GM19452 (cell line): Measurements from ENCODE around the gene MCM10.
"Not testable (repeated sequence)": the region's sequence is repeated elsewhere in the genome, so short reads cannot be mapped to it uniquely, and the experiment has no call there.

Source experiments
- ATAC-seq: cut with Tn5 transposase; IDR thresholded peaks from one replicate; pipeline ENCODE4 v1.9.1; 2021; ENCODE audit not compliant: unreplicated experiment

The MCM10 gene

DNA sequence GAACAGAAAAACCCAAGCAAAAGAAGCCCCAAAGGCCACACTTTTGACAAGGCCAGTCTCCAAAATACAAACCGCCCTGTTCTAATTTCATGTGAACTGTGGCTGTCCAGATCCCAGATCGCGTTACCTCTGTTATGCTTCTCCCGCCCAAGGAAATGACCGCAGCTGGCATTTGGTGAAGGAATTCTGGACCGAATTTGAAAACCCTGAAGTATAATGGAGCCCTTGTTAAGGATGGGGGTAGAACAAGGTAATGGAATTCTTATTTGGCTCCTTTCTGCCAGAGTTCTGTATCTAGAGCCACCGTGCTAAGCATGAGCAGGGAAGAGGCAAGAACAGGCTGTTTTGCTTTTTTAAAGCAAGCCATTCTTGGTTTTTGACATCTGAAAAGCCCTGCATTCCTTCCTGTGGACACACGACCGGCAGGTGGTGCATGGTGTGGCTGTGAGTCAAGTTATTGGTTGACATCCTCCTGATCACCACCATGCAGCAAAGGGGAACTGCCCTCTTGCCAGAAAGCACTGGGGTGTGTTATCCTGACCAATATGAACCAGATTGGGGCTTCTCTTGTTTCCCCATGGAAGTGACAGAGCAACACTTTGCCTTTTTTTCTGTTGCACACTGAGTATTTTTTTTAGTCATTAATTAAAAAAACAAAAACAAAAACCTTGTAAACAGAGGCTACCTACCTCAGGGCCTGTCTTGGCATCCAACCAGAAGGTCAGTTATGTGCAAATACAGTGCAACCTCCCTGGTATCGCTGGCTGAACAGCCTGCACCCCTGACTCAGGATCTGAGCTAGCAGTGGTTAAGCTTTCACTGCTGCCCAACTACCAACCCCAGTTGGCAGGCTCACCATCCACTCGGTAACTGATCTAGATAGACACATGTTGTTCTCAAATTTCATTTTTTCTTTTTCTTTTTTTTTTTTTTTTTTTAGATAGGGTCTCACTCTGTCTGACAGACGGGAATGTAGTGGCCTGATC lies 58.6 kb downstream of the MCM10 start:
- no peak for ATAC-seq

DNA sequence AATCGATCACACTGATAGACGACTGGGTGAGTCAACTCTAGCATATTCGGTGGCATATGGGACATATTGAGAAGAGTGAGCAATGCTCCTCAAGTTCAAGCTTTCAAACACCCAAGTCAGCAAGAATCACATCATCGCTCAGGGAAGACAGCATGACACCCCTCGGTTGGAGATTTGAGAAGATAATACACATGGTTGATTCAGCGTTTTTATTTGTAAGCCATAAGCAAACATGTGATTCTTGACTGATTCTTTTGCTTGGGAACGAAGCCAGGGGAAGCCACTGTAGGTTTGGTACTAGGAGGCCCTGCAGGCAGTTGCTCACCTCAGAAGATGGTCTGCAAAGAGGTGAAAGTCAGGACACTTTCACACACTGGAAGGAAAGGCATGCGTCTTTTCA lies 60.2 kb downstream of the MCM10 start:
- no peak for ATAC-seq

DNA sequence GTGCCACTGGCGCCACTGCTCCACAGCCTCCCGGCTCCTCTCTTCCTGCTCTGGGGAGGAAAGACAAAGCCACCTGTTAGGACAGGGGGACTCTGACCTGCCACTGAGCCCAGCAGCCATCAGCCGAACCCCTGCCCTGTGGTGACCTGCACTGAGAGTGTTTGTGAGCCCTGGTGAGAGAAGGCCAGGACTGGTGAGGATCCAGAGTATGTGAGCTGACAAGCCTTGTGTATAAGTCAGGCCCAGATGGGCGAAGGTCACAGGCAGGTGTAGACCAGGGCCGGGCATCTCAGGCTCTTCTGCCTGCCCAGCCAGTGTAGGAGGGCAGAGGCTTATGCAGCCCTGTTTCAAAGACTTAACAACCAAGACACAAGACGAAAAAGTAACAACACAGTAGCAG lies 60.8 kb downstream of the MCM10 start:
- ATAC-seq = no peak

DNA sequence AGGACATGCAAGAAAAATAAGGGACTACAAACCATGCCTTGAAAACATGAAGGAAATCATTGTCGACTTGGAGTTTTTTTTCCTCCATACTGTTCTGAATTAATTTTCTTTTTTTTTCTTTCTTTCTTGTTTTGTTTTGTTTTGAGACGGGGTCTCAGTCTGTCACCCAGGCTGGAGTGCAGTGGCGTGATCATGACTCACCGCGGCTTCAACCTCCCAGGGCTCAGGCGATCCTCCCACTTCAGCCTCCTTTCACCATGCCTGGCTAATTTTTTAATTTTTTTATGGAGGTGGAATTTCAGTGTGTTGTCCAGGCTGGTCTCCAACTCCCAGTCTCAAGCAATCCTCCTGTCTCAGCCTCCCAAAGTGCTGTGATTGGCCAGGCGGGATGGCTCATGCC lies 61.2 kb downstream of the MCM10 start:
- ATAC-seq = no peak

DNA sequence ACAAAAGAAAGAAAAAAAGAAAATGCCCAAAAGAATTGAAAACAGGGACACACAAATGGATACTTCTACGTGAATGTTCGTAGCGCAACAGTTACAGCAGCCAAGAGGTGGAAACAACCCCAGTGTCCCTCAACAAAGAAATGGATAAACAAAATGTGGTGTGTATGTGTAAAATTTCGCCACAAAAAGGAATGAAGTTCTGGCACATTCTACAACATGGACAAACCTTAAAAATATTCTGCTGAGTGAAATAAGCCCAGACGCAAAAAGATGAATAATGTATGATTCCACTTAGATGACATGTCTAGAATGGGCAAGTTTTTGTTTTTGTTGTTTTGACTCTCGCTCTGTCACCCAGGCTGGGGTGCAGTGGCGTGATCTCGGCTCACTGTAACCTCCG lies 61.9 kb downstream of the MCM10 start:
- ATAC-seq = no peak

DNA sequence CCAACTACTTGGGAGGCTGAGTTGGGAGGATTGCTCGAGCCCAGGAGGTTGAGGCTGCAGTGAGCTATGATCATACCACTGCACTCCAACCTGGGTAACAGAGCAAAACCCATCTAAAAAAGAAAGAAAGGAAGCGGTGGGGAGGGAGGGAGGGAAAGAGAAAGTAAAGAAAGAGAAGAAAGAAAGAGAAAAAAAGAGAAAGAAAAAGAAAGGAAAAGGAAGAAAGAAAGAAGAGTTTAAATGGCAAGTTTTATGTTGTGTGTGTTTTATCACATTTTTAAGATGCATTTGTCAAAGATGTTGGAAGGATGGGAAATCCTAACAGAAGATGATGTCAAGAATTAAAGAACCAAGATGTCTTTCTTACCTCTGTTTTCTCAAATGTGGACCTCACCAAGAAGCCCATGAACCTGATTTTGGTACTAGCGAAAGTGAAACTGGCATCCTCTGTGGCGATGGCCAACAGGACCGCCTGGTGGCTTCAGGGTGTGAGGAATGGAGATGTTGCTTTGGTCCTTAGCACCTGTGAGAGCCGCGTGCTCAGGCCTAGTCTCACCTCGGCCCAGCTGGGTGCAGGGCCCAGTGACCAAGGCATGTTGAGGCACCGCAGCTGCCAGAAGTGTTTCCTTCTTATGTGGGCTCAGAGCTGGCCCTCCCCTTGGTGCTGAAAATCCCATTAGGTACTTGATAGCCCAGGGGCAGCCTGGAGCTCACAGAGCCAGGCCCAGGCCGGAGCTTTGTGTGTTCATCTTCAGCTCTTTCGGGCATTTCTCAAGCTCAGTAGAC lies 63.0 kb downstream of the MCM10 start:
- ATAC-seq = no peak

DNA sequence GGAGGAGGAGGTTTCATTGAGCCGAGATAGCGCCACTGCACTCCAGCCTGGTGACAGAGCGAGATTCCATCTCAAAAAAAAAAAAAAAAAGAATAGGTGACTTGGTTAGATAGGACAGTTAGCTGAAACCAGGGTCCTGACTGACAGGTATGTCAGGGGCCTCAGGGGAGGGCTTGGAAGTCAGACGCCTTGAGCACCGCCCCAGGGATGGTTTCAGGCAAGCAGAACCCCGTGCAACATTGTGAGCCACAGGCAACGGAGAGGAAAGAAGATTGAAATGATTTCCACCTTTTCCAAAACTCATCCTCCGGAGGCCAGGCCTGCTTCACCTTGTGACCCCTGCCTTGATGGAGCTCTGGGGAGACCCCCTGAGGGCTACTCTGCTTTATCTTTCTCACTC lies 64.2 kb downstream of the MCM10 start:
- no peak for ATAC-seq

DNA sequence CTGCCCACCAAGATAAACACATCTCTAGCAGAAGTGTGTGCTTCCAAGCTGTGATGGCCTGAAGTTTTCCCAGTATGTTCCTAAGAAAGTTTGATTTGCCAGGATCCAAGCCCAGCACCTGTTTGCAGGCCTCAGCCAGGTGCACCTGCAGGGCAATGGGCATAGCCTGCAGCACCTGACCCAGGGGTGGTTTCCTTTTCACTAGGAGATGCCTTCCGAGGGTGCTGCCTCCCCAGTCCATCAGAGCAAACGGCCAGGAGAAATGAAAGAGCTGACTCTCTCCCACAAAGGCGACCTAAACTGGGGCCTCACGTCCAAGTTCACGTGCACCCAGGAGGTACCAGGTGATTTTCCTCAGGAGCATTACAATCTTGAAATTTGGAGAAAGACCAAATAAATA lies 65.7 kb downstream of the MCM10 start:
- ATAC-seq = no peak

DNA sequence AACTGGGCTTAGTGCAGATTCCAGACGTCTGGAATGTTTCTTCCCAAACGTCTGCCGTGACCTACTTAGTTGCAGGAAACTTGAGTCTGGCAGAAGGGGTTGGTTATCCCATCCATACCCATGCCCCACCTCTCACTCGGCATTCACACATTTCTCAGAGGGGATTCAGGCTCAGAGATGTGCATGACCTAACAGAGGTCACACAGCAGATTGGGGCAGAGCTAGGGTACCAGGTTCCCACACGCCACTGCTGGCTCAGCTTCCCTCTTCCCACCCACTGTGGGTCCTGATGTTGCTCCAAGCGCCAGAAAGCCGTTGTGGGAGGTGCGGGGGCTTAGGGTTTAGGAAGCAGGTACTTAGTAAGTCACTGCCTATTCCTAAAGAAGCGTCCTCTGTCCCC lies 69.8 kb downstream of the MCM10 start:
- no peak for ATAC-seq

DNA sequence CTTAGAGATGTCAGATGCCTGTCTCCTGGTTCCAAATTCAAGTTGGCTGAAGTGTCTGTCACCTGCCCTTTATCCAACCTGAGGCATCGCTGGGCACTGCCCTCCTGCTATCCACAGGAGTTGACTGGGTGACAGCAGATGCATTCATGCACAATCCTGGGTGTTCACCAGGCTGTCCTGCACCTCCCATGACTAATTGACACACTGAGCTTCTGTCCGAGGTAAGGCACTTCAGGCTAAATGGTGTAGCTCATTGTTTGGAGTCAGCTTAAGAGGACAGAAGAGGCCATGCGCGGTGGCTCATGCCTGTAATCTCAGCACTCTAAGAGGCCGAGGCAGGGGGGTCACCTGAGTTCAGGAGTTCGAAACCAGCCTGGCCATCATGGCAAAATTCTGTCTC lies 70.5 kb downstream of the MCM10 start:
- ATAC-seq = no peak

DNA sequence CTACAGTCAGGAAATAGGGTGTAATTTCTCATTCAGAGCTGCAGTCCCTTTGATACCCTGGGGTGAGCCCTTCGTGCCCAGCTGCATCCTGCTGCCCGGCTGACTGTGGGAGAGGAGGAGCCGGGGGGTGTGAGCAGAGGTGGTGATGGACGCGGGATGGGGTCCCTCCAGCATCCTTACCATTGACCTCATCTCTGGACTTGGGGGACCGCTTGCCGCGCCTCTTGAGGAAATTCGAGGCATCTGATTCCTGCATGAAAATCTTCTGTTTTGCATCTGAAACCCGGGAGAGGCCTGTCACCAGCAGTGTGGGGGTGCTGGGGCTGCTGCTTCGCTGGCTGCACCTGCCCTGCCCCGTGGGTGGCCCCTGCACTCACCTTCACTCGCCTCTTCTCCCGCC lies 72.0 kb downstream of the MCM10 start:
- ATAC-seq = no peak

DNA sequence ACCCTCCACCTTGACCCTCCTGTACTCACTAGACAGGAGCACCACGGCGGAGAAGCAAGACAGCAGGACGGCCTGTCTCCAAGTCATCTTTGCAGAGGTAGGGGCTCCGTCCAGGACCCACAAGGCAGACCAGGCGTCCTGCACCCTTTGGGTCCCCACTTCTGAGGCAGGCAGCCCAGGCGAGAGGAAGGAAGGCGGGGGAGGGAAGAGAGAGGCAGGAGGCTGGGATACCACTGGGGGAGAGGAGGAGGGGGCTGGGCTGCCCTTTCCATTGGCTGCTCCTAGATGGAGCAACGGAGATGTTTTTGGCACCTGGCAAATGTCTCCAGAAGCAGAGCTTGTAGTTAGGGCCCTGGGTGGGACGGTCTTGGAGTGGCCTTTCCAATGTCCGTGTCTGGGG lies 72.8 kb downstream of the MCM10 start, which contains the start of gene UCMA:
Gene UCMA, minus strand, starts transcription at position 203 of the 400 bp plus-strand sequence. Its CDS starts 116 bp downstream, at position 87.
- ATAC-seq = no peak

DNA sequence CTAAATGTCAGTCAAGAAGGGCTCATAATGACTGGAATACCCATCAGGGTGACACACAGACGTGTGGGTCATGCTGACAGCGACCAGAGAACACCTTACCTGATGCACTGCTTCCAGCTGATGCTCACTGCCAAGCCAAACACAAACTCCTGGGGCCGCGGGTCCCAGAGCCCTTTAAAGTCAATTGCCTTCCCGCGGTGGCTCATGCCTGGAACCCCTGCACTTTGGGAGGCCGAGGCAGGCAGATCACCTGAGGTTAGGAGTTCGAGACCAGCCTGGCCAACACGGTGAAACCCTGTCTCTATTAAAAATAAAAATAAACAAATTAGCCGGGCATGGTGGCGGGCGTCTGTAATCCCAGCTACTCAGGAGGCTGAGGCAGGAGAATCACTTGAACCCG lies 73.4 kb downstream of the MCM10 start:
- not testable (repeated sequence) for ATAC-seq

DNA sequence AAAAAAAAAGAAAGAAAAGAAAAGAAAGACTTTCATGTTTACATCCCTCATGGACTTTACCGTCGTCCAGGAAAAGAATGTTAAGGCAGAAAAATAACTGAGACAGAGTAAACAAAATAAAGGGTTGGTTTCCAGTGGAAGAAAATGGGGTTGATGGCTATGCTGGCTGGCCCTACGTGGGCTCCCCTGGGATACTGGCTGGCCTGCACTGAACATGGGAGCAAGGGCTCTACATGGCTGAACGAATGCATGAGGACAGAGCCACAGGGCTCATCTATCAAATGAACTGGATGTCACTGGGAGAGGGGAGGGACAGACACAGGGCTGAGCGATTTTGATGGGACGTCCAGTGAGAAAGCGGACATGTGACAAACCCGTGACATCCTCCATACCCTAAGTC lies 75.3 kb downstream of the MCM10 start:
- ATAC-seq = no peak

DNA sequence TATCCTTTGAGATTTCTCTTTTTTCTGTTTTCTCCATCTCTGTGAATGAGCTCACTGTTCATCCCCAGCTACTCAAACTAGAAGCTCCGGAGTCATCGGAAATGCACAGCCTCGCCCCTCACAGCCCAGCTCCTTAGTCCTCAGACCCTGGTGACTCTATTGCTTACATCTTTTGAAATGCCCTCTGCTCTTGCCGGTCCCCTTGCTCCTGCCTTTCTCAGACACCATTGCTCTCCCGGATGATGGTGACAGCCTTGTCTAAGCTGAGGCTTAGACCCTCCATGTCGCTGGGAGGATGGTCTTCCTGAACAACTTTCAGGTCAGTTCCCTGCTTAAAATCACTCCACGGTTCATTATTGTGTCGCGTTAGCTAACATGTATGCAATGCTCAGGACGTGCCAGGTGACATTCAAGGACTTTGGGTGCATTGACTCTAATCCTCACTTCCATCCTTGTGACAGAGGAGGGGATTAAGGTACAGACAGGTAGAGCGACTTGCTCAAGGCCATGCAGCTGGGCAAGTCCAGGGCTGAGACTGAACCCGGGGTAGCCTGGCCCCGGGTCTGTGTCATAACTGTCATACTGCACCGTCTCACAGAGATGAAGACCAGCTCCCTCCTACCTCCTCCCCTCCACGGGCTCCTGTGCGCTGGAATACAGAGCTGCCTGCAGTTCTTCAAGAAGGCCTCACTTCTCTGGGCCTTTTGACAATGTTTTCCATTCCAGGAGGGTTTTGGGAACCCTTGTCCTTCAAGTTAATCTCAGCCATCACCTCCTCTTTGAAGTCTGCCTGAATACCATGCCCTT lies 77.1 kb downstream of the MCM10 start:
- no peak for ATAC-seq

DNA sequence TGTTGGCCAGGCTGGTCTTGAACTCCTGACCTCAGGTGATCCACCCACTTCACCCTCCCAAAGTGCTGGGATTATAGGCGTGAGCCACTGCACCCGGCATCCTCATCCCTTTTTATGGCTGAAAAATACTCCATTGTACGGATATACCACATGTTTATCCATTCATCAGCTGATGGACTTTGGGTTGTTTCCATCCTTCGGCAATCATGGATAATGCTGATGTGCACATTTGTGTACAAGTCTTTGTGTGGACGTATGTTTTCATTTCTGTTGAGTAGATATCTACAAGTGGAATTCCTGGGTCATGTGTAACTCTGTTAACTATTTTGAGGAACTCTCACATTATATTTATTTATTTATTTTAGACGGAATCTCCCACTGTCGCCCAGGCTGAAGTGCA lies 78.6 kb downstream of the MCM10 start:
- no peak for ATAC-seq

DNA sequence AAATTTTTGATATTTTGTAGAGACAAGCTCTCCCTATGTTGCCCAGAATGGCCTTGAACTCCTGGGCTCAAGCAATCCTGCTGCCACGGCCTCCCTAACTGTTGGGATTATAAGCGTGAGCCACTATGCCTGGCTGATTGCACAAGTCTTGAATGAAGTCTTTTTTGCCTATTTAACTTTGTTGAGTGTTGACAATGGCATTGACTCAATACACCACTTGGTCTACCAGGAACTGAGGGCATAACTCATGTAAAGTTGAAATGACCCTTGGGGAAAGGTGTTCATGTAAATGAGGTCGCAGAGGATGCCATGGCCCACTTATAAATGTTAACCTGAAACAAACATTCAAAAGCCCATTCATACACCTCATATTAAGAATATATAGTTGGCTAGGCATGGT lies 80.3 kb downstream of the MCM10 start:
- no peak for ATAC-seq

DNA sequence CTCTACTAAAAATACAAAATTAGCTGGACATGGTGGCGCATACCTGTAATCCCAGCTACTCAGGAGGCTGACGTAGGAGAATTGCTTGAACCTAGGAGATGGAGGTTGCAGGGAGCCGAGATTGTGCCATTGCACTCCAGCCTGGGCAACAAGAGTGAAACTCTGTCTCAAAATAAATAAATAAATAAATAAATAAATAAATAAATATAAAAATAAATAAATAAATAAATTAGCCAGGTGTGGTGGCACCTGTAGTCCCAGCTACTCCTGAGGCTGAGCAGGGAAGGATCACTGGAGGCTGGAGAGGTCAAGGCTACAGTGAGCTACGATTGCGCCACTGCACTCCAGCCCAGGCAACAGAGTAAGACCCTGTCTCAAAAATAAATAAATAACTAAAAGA lies 80.9 kb downstream of the MCM10 start:
- ATAC-seq = not testable (repeated sequence)

DNA sequence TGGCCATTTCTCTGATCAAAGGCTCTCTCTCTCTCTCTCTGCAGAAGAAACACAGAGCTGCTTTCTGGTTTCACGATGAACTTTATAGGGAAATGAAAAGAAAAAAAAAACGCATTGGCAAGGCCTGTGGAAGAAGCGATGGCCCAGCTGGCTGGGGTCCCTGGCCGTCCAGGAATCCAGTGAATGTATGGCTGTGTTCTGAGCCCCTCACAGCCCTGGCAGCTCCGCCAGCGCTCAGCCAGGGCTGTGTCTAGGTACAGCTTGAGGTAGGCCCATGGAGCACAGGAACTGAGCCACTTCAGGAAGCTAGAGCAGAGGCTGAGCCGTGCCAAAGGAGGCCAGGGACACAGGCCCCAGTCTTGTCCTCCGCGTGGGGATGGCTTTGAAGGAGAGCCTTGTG lies 85.9 kb downstream of the MCM10 start:
- no peak for ATAC-seq

DNA sequence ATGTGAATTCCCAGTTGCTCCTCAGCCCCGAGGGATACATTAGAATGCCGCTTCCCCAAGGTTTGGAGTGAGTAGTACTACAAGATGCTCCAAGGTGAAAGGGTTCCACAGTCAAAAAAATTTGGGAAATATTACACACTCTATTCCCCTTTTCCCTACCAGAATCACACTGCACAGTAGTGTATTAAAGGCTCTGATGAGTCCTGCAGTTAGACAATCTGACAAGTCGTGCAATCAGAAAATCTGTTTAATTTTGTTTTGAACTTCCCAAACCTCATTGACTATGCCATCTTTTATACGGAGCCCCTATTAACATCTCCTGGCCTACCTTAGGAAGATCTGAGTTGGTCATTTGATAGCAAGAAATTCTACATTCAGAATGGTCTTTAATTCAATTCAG lies 86.4 kb downstream of the MCM10 start:
- ATAC-seq = no peak

DNA sequence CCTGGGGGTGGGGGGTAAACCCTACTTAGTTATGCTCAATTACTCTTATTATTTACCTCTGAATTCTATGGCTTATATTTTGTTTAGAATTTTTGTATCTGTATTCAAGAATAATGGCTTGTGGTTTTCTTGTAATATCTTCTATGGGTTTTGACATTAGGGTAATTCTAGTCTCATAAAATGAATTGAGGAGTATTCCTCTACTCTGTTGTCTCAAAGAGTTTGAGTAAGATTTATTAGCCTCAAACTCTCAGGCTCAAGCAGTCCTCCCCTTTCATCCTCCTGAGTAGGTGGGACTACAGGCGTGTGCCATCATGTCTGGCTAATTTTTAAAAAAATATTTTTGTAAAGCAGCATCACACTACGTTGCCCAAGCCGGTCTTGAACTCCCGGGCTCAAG lies 92.4 kb downstream of the MCM10 start:
- no peak for ATAC-seq
